Putamen (tissue), 1 donor: ENCODE data around the gene RWDD4.
A peak's percentile ranks its signal among the peaks of the same experiment; 100 is the strongest.

ENCODE experiments used
- DNase-seq: peaks from one replicate; pipeline ENCODE4 v3.0.0-alpha.2; 2016; ENCODE audit warnings: low spot score

Gene RWDD4

DNA sequence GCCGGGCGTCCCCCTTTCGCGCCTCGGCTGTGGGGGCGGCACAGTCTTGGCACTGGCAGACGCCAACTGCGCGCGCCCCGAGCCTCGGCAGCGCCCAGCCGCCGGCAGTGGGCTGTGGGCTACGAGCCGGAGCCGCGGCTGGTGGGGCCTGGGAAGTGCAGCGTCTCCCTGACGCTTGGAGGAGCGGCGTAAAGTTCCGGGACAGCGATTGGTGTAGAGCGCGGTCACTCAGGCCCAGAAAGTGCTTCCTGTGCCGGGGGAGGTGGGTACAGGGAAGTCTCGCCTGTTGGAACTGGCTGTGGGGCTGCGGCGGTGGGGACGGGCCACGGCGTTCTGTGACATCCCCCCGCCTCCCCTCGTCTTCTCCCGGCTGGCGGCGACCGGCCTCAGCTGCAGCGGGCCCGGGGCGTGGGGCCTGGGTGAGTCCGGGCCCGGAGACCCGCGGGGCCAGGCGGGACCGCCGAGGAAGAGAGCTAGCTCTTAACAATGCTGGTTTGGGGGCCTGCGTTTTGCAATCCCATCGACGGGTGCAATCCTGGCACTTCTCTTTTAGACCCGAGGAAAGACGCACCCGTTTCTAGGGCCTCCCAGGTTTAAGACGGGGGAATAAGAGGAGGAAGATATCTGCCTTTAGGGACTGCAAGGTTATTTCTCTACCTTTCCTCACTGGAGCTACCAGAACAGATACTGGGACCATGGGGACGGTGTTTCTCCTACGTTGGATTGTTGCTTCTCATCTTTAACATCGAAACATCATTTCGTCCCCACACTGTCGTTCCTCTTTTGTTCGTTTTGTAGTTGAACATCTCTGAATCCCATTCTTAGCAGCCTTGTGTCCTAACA lies at the start of gene RWDD4, which contains the start of gene TRAPPC11:
TSS of gene RWDD4 (minus strand) at position 157 of the 843 bp plus-strand sequence. CDS start 233 bp downstream, outside the sequence.
TSS of gene TRAPPC11 (plus strand) at position 265 of the 843 bp plus-strand sequence. CDS start 4,575 bp downstream, outside the sequence.
- DNase-seq = peak; percentile 98

DNA sequence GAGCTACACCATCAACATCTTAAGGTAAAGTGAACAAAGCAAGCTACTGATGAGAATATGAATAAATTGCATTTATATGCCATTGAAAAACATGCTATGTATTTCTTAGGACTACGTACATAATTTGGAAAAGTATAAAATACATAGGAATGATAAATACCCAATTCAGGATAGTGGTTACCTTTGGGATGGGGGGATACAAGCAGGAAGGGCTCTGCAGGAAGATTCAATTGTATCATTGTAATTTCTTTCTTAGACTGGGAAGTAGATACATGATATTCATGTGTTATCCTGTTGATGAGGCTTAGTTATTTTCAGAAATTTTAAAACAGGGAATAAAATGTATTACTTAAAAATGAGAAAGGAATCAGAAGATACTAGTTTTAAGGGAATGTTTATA lies 43.5 kb upstream of the RWDD4 start:
- no peak for DNase-seq

DNA sequence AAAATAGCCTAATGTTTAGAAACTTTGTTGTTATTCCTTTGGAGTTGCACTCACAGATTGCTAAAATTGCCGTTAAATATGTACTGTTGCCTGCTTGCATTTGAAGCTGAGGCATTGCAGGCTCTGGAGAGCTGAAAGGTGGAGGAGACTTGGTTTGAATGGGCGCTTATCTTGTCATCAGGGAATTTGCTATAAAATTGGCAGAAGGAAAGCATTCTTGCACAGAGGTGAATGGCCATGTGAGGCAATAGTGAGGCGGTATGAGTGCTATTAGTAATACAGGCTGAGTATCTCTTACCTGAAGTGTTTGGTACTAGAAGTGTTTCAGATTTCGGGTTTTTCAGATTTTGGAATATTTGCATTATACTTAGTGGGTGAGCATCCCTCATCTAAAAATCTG lies 41.4 kb upstream of the RWDD4 start:
- no peak for DNase-seq

DNA sequence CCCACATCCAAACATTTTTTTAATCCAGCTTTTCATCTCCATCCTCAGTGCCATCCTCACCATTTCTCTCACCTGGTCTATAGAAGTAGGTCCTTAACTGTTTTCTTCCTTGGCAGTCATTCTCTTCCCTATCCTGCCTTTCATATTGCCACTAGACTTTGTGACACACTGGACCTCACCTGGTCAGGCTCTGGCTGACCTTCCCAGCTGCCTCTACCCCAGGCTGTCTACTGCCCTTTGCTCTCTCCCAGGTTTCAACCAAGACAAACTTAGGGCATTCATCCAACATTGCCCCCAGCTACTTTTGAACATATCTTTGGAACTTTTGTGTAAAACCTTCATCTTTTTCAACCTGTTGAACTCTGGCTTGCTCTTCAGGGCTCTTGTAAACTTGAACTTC lies 39.9 kb upstream of the RWDD4 start:
- DNase-seq = no peak

DNA sequence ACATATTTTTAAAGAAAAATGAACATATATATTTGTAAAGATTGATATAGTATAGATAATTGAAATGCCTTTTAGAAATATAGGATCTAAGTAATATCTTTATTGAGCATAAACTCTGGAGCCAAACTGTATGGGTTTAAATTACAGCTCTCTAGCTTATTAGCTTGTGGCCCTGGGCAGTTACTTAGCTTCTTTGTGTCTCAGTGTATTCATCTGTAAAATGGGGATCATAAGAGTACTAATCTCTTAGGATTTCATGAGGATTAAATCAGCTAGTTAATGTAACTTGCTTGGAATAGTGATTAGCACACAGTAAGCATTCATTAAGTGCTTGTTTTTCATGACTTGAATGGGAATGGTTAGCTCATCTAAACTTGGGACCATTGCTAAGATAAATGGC lies 32.9 kb upstream of the RWDD4 start:
- DNase-seq = no peak

DNA sequence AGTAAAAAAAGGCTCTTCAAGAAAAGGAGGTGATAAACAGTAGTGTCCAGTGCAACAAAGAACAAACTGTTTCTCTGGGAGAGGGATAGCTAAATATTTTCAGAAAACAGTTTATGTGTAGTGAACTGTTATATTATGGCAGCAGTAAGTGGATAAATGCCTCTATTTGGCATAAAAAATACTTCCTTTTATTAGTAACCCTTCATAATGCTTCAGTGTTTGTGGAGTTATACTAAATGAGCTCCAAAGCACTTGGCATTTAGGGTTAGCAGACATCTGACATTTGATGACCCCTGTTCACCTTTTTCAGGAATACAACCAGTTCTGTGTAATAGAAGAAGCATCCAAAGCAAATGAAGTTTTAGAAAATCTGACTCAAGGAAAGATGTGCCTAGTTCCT lies 32.0 kb upstream of the RWDD4 start:
- DNase-seq = no peak

DNA sequence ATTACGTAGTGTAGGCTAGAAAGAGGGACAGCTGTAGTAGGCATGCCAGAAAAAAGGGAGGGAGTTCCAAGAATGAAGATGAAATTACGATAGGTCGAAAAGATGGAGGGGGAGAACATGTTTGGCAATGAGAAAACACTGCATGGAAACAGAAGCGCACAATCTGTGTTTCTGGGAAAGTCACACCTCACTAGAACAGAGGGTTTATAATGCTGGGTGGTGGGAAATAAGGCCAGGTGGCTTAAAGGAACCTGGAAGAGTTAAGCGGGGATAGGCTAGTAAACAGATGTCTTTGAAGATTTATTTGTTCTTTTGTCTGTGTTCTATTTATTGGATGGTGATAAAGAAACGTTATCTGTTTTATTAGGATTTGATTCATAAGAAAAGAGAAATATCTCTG lies 29.2 kb upstream of the RWDD4 start:
- no peak for DNase-seq

DNA sequence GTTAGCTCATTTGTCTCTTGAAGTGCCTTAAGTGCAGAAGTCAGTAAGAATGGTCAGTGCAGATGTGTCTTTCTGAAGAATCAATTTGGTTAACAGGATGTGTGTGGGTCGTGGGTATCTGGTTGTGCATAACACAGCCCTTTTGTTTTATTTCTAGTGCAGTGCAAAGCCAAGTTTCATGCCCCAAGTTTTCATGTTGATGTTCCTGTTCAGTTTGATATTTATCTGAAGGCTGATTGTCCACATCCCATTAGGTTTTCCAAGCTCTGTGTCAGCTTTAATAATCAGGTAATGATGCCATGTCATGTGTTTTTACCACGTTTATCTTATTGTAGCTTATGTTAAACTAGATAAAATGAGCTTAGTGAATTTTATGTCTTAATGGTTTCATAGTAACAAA lies 27.5 kb upstream of the RWDD4 start:
- DNase-seq = no peak

DNA sequence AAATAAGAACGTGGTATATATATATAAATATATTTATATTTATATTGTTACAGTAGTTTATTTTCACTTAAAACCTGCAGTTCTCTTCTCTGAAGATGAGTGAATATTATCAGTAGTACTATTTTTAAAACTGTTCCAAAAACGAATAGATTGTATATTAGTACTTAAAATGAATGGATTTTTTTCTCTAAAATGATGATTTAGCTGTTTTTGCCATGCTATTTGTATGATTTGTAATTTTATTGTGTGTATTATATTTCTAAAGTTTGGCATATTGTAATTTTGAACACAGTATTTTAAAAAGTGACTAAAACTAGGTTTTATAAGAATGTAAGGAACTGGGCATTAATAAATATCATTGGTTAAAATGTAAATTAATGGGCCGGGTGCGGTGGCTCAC lies 22.1 kb upstream of the RWDD4 start:
- no peak for DNase-seq

DNA sequence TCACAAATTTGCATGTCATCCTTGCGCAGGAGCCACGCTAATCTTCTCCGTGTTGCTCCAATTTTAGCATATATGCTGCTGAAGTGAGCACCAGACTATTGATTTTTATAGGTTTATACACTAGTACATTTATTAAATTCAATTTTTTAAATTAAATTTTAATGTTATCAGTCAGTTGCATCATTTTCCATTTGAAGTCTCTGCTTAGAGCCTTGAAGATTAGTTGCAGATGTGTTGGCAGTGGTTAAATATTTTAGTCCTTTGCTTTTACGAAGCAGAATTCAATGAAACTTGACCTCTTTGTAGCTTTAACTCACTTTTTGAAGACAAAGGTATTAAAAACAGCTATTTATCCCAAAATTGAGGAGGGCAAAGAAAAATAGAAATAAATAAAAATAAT lies 16.6 kb upstream of the RWDD4 start:
- no peak for DNase-seq

DNA sequence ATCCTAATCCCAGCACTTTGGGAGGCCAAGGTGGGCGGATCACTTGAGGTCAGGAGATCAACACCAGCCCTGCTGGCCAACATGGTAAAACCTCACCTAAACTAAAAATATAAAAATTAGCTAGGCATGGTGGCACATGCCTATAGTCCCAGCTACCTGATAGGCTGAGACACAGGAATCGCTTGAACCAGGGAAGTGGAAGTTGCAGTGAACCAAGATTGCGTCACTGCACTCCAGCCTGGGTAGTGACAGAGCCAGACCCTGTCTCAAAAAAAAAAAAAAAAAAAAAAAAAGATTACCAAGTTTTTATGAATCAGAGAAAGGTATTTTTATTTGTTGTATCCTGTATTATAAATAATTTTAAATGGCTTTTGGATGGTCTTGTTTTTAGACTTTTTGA lies 15.2 kb upstream of the RWDD4 start:
- DNase-seq = no peak

DNA sequence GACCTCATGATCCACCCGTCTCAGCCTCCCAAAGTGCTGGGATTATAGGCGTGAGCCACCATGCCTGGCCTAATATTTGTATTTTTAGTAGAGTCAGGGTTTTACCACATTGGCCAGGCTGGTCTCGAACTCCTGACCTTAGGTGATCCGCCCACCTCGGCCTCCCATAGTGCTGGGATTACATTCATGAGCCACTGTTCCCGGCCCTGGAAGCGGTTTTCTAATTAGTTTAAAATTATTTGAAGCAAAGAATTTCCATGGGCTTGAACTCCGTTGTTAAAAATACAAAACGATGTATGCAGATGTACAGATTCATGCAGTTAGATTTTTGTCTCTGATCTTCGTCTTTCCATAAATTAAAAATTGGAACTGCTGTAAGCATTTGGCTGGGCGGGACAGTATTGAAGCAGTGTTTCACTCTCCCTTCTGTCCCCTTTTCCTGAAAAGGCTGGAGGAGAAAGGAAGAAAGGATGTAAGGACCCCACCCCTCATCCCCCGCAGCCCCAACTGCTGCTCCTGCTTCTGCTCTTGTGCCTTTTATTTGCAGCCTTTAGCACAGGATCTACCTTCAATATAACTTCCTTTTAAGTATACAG lies 12.1 kb upstream of the RWDD4 start:
- DNase-seq = no peak

DNA sequence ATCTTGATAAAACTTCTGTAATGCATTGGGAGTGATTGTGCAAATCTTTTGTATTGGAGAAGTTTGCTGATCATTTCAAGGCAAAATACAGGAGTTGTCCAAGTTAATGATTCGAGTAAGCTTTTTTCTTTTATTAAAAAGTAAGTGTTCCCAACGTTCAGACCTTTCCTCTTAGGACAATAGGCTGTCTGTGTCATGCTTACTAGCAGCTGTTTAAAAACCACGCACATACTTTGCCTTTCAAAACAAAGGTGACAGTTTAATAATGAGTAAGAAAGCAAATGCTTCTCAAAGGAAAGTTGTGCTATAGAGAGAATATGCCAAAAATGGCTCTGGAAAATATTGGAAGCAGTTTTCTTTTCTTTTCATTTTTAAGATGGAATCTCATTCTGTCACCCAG lies 11.3 kb upstream of the RWDD4 start:
- no peak for DNase-seq

DNA sequence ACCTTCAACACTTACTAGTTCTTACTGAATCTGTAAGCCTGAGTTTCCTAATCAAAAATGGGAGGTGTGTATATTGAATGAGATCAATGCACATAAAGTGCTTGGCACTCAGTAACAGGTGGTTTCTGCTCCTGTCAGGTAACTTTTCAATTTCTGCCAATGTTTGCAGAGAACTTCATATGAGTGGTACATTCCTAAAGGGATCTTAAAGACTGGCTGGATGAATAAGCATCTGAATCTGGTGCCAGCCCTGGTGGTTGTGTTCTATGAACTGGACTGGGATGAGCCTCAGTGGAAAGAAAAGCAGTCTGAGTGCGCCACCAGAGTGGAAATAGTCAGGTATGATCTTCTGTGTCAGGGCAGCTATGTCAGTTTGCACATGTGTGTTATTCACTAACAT lies 7.1 kb upstream of the RWDD4 start:
- DNase-seq = no peak

DNA sequence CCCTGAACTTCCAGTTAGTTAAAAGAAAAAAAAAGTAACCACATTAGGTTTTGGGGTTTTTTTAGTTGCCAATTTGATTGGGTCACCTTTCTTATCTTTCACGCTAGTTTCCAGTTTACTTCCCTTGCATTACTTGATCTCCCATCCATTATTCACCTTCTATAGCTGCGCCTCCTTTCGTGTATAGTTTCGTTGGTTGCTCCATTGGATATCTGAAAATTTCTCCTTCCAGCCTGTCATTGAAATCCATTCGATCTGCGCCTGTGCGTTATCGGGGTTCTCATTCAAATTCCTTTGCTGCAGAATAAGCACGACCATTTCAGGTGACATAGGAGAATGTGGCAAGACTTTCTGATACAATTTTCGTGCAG lies 872 bp upstream of the RWDD4 start:
- peak; percentile 13 for DNase-seq

DNA sequence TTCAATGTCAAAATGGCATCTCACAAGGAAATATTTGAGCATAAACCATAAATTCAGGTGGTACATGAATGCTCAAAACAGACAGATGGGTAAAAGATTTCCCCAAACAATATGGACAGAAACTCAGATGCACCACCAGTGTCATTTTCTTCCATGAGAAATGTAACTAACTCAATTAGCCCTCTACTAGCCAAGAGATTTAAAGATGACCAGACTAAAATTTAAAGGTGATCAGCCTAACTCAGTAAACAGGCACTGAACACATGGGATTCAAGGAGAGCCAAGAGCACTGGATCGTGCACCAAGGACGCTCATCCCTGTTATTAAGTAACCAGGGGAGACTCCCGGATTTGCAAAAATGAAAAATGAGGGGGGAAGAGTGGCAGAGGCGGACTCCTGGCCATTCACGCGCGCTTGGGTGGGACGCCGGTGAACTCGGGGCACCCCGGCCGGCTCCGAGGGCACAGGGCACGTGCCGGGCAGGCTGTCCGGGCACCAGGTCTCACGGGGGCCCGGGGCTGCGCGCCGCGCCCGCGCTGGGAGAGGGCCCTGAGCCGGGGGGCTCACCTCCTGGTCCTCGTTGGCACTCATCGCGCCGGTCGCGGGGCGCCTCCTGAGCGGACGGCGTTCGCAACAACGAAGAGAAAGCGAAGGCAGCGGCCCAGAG lies 490 bp downstream of the RWDD4 start:
- peak; percentile 13 for DNase-seq

DNA sequence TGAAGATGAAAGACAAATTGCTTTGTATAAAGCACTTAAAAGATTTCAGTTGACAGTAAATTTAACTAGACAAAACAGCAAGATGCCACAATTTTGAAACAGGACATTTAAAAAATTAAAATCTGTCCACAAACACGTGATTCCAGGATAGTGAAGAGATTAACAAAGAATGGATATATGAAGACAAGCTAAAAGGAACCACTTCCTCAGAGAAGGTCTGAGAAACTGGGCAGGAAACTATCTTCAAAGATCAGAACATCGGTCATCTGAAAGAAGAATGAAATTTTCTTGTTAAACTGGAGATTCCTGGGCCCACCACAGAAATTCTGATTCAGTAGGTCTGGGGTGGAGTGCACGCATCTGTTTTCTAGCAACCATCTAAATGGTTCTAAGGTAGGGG lies 1.4 kb downstream of the RWDD4 start:
- DNase-seq = no peak

DNA sequence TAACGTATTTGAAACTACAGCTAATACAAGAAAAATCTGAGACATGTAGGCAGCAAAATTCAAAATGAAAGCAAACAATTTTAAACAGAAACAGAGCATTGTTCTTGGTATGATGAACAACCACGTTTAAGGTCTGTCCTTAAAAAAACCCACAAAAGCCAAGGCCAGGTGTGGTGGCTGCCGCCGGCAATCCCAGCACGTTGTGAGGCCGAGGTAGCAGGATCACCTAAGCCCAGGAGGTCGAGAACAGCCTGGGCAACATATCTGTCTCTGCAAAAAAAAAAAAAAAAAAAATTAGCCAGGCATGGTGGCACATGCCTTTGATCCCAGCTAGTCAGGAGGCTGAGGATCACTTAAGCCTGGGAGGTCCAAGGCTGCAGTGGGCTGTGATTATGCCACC lies 13.7 kb downstream of the RWDD4 start:
- DNase-seq = no peak

DNA sequence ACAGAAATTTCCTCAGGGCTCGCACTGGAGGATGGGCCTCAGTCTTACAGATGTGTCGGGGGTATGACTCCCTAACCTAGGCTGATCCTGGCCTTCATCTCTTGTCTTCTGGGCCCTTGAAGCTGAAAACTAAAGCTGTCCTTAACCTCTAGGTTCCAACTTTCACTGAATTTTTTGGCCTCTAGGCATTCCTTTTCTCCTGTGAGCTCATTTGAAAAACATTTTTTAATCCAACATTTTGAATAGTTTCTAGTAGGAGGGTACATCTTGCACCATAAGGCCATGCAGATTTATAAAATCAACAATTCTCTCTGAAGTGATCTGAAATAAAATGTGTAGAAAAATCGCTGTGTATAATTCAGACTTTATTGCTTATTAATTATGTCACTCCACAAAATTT lies 19.7 kb downstream of the RWDD4 start:
- DNase-seq = no peak

DNA sequence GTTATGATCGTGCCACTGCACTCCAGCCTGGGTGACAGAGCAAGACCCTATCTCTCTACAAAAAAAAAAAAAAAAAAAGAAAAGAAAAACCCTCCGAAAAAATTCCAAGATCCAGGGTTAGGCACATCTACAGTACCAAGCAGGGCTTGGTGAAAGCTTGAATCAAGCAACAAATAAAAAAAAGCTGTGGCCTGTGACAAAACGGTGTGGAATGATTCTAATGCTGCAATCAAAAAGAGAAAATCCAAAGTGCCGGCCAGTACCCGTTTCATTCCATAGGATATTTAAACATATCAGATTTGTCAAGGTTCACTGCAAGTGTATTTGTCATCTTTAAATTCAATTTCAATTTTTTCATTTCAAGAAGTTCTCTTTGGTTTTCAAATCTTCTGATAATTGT lies 20.5 kb downstream of the RWDD4 start:
- DNase-seq = no peak

DNA sequence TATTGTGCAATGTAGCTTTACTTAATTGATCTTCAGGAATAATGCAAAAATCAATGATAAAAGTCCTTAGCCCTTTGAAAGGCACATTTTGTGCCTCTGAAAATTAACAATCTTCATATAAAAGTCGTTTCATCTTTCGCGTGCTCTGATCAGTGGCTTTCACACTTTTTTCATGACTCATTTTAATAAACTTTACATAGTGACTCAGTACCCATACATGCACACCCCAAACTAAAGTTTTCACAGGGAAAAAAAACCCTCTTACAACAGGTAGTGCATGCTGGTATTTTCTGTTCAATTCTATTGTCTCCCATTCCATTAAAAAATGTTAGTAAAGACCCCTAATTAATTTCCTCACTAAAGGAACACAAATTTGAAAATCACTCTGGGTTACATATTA lies 21.5 kb downstream of the RWDD4 start:
- no peak for DNase-seq

DNA sequence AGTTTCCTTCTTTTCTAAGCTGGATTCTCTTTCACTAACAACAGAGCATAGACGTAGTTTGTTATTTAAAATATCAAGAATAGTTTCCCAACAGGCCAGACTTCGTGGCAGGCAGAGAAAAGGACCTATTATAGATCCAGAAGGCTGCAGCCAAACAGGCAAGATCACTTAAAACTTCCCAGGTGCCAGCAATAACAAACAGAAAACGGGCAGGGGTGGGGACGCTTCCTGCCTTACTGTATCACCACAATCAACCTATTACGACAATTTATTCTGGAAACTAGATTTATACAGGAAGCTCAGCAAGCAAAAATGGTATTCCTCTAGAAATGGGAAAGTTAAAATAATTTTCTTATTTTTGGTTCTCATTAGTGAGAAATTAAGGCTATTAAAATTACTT lies 22.1 kb downstream of the RWDD4 start:
- DNase-seq = no peak

DNA sequence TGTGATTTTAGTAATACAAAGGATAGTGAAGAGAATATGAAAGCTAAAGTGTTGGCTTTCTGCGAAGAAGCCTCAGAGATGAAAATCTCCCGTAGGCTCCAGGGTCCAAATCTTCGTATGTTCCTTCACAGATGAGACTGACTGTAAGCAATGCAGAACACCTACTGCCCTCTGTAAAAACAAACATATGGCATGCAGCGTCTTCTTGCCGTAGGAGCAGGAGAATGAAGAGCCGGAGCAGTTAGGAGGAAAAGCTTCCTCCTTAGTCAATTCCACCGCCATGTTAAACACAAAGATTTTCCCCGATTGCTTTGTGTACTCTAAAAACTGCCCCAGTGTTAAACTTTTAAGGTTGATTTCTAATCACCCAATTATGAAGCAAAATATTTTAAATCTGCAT lies 22.5 kb downstream of the RWDD4 start:
- DNase-seq = no peak
